Measurements from ENCODE around the gene LETM1.
A peak's percentile ranks its signal among the peaks of the same experiment; 100 is the strongest.

Gene LETM1

DNA sequence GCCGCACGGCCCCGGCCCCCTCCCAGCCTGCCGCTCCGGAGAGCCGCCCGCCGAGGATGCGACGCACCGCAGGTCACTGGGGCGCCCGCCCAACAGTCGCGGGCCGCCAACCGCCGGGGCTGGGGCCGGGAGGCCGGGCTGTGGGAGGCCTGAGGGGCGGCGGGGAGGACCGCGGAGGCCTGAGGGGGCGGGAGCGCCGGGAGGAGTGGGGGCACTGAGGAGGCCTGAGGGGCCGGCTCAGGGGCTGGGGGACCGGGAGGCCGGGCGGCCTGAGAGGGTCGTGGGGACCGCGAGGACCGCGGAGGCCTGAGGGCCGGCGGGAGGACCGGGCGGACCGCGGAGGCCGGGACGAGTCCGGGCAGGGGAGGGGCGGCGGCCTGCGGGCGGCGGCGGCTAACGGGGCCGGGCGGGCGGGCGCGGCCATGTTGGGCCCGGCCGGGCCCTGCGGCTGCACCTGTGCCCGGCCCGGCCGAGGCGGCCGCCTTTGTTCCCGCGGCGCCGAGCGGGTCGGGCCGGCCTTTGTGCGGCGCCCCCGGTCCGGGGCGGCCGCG lies 15.6 kb upstream of the LETM1 start:
- DNase-seq, result no peak

DNA sequence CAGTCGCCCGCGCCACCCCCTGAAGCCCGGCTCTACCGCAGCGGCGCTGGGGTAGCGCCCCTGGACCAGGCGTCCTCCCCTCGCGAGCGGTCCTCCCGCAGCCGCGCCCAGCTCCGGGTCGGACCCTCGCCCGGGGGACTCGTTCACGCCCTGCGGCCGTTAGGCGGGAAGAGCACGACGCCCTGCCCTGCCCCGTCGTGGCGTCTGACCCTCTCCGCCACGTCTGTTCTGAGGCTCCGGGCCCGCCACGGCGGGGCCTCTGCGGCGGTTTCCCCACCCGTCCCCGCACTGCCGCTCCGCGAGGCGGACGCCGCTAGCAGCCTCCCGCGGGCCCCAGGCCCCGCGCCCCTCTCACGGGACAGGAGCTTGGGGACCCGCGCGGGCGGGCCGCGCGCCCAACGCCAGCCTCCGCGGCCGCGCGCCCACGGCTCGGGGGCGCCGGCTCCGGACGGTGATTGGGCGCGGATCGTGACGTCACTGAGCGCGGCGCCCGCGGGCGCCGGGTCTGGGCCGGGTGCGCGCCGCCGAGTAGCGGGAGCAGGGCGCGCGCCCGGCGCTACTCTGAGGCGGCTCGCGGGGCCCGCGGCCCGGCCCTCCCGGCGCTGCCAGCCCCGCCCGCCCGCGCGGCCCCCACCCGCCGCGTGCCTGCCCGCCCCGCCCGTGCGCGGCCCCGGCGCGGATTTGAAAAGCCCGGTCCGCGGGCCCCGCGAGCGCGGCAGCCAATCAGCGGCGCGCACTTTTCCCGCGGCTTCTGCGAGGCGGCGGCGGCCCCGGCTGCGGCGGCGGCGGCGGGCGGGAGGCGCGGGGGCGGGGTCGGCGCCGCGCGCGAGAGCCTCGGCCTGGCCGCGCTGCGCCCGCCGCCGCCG lies 14.9 kb upstream of the LETM1 start, which contains the start of gene NSD2:
TSS of gene NSD2 (plus strand) at position 816 of the 866 bp plus-strand sequence. CDS start 29,262 bp downstream, outside the sequence.
- peak; percentile 74 for DNase-seq

- peak; percentile 50 for DNase-seq
These were observed 14.3 kb upstream of the LETM1 start for GRCh38 chr4:1870328-1870577.

DNA sequence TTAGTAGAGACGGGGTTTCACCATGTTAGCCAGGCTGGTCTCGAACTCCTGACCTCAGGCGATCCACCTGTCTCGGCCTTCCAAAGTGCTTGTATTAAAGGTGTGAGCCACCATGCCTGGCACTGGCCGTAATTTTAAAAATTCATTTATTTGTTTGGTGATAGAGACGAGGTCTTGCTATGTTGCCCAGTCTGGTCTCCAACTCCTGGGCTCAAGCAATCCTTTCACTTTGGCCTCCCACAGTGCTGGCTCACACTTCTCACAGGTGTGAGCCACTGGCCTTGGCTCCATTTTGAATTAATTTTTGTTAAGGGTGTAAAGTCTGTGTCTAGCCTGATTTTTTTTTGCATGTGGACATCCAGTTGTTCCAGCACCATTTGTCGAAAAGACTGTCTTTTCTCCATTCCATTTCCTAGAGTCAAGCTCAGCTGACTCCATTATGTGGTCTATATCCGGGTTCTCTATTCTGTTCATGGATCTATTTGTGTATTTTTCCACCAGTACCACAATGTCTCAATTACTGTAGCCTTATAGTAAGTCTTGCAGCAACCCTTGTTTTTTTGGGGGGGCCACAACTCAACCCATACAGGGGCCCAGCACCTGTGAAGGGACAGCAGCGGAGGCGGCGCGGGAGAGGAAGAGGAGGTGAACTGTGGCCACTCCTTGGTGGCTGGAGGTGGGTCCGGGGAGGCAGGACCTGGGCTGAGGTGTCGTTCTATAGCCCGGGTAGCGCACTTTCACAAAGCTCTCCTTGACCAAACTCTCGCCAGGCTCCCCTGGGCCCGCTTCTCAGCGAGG lies 13.8 kb upstream of the LETM1 start:
- no peak for DNase-seq

DNA sequence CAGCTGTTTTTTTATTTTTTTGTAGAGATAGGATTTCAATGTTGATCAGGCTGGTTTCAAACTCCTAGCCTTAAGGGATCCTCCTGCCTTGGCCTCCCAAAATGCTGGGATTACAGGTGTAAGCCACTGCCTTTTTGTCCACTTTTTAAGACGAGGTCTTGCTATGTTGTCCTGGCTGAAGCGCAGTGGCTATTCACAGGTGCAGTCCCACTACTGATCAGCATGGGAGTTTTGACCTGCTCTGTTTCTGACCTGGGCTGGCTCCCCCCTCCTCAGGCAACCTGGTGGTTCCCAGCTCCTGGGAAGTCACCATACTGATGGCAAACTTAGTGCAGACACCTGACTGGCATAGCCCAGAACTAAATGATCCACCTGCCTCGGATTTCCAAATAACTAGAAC lies 13.0 kb upstream of the LETM1 start:
- DNase-seq, result no peak

DNA sequence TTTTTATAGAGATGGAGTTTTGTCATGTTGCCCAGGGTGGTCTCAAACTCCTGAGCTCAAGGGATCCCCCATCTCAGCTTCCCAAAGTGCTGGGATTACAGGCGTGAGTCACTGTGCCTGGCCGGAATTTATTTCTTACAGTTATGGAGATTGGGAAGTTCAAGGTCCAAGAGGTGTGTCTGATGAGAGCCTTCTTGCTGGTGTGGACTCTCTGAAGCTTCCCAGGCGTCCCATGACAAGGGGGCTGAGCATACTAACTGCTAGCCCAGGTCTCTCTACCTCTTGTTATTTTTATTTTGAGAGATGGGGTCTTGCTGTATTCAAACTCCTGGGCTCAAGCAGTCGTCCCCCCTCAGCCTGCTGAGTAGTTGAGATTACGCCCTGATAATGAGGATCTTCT lies 12.3 kb upstream of the LETM1 start:
- no peak for DNase-seq

GRCh38 chr4:1866189-1866661 lies 10.3 kb upstream of the LETM1 start:
- DNase-seq, result no peak

- no peak for DNase-seq
These were observed 8.4 kb upstream of the LETM1 start for GRCh38 chr4:1864076-1865008.

GRCh38 chr4:1863297-1864033 lies 7.5 kb upstream of the LETM1 start:
- DNase-seq, result no peak

GRCh38 chr4:1862961-1863296 lies 7.0 kb upstream of the LETM1 start:
- no peak for DNase-seq

- DNase-seq, result no peak
These were observed 6.3 kb upstream of the LETM1 start for GRCh38 chr4:1862055-1862911.

DNA sequence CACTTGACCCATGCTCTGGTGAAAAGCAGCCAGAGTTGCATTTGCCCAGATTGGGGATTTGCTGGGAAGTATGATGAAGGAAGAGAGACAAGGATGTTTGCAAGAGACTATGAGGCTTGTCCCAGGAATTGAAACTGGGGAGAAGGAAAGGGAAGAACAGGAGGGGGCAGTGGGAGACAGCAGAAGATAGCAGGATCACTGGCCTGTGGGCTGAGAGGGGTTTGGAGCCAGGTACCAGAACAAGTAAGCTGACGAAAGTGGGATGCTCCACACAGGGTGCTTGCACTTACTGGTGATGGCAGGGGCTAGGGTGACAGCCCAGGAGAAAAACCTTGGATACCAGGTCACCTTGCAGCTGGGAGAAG lies 3.4 kb upstream of the LETM1 start:
- no peak for DNase-seq

GRCh38 chr4:1857931-1858330 lies 2.0 kb upstream of the LETM1 start:
- DNase-seq, result no peak

GRCh38 chr4:1856943-1857699 lies 1.2 kb upstream of the LETM1 start:
- no peak for DNase-seq

DNA sequence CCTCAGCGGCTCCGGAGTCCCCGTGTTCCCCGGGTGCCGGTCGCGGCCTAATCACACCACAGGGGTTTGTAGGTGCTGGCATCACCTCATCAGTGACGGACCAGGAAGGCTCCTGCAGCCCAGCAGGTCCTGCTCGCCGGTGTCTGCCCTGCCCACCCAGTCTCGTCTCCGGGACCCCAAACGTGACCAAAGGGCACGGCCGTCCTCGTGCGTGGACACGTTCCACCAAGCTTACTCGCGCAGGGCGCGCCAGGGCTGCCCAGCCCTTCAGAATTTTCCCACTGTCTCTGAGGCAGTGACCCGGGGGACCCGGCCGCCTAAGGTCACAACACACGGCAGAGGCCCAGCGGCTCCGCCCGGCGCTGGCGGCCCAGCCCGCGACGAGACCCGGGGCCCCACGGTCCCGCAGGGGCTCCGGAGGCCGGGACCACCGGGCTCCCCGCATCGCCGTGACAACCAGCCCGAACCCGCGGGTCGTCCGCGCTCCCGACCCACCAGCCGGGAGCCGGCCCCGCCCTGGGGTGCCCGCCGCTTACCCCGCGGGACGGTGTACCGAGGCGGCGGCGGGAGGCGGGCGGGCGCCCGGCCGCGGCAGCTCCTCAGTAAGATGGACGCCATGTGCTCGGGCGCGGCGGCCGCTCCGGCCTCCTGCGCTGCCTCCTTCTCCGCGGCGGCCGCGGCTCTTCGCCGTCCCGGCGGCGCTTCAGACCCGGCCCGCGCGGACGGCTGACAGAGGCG lies 454 bp downstream of the LETM1 start:
- DNase-seq, result no peak

GRCh38 chr4:1854752-1855151 lies 1.2 kb downstream of the LETM1 start:
- DNase-seq, result no peak

- no peak for DNase-seq
These were observed 2.9 kb downstream of the LETM1 start for GRCh38 chr4:1852904-1853623.

DNA sequence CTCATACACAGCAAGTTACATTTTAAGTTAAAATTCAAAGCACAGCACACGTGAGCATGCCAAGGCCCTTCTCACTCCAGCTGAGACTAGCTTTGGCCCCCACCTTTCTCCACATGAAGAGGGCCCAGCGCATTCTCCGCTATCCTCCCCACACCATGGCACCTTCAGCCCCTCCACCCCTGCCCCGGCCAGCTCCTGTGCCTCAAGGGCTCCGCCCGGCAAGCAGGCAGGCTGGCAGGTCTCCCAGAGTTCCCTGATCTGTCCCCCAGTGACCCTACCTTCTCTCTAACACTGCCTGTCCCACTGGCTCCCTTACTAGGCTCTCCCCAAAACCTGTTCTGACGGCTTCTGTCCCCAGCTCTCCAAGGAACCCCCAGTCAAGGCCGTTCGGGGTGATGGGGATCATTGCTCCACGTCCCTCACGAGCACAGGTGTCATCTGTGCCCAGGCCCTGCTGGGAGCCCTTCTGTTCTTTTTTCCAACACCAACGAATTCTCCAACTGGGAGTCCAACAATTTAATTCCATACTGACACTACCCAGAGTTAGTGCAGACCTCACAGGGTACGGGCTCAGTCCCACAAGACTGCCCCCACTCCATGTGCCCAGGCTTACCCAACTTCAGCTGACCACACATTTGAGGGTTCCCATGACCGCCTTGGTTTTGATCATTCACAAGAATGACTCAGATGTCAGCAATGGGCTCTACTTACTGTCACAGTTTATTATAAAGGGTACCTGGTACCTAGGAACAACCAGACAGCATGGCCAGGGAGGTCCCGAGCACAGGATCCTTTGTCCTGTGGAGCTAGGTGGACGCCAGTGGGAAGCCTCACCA lies 4.2 kb downstream of the LETM1 start:
- DNase-seq, result no peak
